T follicular helper cell (primary cell): ENCODE data around the gene TBX4.

Experiments used
- DNase-seq: peaks from one replicate; pipeline ENCODE4 v3.0.0-alpha.2; 2020; ENCODE audit warnings: low read depth

The TBX4 gene

DNA sequence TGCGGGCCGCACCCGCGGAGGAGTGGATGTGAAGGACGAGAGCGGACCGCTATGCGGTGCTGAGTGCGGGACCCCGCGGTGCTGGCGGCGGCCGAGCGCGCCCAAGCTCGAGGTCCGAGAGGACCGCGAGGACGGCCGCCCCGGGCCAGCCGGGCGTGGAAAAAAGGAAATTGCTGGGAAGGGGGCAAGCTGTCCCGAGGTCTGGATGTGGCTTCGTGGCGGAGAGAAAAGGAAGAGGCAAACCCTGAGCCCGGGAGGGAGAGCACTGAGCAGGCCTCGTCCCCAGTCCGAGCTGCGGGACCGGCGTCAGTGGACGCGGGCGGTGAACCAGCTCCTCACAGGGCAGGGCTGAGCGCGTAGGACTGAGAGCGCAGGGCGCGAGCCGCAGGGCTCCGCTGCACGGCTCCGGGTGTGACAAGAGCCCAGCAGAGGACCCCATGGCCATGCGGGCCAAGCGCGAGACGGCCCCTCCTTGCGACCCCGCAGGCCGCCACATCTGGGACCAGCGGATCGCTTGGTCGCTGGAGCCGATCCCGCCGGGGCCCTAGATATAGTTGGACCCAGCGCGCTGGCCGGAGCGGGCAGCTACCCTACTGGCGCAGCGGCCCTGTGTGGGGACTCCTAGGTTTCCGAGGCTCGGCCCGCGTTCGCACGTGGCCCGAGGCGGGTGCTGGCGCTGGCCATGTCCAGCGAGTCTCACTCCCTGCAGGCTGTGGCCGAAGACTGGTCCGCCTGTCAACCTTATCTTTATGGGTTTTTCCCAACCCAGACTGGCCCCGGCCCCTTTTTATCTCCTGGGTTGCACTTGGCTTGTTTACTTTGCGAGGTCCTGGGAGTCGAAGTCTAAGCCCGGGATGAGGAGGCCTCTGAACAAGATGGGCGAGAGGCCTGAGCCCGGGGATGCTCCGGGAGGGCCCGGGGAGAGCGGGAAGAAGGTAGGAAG lies 2.4 kb downstream of the TBX4 start:
- no peak for DNase-seq

DNA sequence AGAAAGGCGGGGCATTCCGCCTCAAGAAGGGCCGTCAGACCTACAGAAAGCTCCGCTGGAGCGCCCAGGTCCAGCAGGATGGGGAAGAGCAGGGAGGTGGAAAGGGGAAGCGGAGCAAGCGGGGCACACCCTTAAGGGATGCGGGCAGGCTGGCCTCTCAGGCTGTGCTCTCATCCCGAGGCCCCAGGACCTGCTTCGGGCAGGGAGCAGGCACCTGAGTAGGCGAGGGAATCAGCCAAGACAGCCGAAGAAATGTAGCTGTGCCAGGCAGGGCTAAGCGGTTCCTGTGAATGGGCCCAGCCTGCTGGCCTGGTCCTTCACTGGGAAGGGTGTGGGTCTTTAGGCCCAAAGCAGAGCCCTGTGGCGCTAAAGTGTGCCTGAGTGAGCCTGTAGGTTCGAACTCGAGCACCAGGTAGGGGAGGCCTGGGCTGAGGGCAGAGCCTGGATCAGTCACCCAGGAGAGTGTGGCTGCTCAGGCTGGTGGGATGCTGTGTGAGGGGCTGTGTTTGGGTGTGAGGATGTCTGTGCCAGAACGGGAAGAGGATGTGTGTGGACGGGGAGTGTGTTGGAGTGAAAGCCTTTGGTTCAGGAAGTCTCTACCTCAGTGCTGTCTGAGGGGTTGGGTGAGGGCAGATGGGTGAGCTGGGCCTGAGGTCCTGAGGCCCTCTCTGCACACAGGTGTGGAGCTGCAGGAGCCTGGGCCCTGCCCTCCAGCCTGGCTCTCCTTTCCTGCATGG lies 3.3 kb downstream of the TBX4 start:
- no peak for DNase-seq

DNA sequence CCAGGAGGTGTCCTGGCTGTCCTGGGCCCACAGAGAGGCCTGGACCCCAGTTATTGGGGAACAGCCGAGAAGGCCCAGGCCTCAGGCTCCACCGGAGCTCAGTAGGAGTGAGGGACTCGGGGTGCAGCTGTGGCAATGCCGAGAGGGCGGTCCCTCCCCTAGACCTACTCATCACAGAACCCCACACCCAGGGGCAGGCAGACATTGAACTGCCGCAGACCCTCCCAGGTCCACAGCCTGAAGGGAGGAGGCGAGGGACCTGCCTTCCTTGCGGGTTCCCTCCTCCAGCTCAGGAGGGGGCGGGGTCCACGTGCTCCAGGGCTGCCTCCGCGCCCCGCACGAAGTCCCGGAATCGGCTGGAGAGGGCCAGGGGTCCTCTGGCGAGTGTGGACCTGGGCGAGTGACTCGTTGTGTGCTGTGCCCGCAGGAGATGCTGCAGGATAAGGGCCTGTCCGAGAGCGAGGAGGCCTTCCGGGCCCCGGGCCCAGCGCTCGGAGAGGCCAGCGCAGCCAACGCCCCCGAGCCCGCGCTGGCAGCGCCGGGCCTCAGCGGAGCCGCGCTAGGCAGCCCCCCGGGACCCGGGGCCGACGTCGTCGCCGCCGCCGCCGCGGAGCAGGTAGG lies 3.9 kb downstream of the TBX4 start:
- DNase-seq: no peak

DNA sequence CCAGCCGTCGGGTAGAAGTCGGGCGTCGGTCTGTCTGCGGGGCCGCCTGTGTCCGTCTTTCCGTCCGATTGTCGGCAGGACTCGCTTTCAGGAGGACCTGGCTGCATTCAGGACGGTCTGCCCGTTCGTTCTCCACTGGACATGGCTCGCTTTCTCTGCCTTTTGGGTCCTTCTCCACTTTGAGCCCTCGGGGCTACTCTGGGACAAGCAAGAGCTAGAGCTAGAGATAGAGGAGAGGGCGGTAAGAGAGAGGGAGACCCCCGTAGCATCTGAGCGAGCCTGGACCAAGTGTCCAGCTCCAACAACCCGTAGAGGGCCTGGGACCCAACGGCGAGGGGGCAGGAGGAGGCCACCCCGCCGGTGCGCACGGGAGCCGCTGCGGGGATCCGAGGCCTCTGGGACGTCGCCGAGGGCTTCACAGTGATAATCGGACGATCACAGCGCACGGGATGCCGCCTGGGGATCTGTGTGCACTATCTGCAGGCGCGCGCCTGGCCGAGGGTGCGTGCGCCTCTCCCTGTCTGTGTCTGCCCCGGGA lies 4.5 kb downstream of the TBX4 start:
- DNase-seq: no peak

DNA sequence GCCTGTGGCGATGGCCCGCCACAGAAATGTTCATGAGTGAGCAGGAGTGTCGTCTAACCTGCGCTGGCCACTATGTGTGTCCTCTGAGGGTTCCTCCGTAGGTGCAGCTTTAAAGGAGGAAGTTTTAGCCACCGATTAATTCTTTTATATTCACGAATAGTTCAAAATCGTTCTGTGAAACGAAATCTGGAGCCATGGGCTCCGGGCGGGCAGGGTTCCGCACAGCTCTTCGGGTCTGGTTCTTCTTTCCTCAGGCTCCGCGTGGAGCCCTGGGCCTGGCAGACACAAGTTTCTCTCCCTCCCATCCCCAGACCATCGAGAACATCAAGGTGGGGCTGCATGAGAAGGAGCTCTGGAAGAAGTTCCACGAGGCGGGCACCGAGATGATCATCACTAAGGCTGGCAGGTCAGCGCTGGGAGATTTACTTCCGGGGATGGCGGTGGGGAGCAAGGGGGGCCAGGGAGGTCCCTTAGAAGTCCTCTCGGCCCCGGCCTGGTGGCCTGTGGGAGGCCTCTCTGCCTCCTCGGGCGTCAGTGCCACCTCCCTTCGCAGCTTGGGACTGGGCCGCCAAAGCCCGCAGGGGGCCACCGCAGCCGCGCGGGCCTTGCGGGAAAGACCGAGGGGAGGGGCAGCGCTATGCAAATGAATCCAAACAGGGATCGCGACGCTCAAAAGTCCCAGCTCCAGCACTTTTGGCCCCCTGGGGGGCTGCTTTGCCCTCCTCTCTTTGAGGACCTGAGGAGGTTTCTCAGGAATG lies 5.2 kb downstream of the TBX4 start:
- DNase-seq: no peak

DNA sequence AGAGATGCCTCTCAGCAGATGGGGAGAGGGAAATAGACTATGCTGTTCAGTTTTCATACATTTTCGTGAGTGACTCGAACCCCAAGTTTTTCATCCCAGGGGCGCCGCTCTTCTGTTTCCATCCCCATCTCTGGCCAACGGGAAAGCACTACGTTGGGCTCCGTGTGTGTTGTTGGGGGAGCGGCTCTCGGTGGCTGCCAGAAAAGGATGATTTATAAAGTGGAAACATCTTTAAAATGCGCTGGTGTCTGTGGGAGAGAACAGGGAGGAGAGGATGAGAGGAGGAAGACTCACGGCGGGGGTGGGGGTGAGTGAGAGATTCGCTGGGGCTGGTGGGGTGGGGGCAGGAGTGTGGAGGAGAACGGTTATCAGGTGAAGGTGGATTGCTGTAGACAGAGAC lies 5.8 kb downstream of the TBX4 start:
- no peak for DNase-seq

DNA sequence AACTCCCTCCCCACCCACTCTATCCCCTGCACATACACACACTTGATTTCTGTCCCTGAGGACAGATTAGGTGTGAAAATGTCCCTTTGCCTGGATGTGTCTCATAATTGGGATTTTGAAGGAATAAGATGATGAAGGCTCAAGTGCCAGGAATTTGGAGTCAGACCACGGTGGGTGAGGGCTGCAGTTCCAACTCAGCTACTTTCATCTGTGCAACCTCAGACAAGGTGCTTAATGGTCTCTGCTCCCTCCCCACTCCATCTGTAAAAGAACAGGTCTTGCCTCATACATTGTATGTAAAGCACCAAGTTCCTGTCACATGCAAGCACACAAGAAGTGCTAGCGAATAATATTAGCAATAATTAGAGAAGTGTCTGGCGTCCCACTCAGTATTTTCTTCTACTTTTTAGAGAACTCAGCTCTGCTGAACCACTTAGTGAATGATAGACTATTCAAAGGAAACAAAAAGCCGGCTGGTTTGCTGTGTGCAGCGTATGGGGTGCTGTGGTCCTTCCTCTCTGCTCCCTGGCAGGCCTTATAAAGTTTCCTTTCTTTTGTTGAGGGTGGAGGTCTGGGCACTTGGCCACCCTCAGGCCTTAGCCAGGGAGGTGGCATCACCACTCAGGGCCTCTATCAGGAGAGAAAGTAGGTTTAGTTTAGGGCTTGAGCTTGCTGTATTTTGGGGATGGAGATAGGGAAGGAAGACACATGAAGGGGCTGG lies 6.4 kb downstream of the TBX4 start:
- no peak for DNase-seq

DNA sequence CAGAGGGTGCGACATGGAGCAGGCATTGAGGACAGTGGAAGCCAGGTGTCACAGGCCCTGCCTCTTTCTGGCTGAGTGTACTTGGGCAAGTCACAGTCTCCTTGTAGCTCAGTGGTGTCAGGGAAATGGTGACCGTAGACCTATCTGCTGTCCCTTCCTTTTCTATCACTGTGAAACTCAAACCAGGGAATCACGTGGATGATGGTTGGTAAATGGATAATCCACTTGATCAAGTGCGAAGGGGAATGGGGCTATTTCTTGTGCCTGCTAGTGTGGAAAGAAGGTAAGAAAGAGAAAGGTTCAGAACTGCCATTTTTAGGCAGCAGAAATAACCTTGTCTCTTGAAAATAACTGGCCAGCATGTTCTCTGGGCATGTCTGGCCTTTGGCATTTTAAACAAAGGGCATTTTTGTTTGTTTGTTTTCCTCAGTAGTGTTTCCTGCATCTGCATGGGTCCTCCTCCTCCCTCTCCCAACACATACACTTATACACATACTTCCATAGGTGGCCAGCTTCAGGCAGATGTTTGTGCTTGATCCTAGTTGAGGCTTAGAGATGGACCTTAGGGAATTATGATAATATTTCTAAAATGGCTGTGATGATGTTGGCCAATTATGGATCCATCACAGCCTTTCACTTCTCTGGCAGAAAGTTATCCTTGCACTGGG lies 7.1 kb downstream of the TBX4 start:
- DNase-seq: no peak

DNA sequence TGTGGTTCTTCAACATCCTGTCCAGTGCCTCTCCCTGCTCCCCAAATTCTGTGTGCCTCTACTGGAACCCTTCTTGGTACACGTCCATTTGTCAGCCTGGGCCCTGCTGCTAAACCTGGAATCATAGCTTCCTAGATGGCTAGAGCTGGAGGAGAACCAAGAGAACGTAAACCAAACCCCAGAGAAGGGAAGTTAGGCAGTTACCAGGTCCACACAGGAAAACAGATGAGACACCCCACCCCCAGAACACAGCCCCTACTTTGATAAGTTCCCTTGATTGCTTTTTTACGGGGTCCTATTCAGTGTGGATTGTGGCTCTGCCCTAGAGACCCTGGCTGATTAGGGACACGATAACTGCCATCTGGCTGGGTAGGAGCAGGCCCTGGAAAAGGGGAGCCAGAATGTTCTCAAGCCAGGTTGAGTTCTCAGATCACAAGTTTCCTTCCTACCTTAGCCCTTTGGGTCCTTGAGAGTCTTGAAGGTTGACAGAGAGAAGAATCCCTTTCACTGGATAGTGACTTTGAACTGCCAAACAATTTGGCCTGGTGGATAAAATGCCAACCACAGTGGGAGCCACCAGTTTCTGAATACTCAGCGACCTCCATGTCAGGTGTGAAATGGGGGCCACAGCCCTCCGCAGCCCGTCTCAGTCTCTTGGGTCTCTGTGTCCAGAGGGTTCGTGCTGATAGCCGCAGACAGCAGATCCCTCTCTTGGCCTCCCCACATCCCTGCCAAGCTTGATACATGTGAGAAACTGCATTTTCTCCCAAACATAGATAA lies 7.9 kb downstream of the TBX4 start:
- no peak for DNase-seq

DNA sequence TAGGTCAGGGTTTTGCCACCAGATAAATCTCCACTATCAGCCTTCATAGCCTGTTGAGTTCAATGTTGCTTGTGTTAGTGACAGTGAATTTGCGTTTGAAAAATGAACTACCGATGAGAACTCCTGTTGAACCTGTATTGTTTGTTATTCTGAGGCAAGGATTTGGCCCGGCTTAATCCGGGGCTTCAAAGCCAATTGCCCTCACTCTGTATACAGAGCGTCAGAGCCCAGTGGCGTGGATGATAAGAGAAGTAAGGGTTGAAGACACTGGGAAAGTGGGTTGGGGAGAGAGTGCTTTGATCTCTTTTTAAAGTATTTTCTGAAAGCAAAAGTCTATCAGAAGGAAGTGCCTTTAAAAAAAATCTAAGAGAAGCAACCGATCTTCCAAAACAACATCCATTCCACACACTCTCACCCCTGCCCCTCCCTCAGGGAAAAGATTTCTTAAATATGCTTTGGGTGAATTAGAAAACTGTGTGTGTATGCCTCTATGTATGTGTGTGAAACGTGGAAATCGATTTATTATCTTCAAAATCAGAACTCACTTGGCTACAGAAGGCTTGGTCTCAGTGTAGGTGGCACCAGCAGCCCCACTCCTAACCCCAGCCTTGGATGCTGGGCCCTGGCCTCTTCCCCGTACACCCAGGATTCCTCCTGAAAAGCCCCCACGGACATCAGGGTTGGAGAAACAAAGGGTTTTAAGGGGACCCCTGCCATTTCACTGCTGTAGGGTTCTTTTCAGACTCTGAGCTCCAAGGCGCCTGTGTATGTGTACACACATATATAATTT lies 8.8 kb downstream of the TBX4 start:
- DNase-seq: no peak

DNA sequence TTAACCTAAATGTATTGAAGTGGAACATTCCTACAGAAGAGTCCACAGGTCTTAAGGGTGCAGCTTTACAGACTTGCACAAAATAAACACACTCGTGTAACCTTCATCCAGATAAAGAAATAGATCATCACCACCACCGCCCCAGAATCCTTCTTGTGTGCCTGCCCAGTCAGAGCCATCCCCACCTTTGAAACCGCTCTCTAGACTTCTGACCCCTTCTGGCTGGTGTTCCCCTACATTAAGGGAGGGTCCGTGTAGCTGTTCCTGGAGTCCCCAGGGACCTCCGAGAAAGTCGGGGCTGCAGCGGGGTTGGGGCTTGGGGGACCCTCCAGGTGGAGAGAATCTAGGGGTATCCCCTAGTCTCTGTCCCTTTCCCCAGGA lies 9.4 kb downstream of the TBX4 start:
- no peak for DNase-seq

DNA sequence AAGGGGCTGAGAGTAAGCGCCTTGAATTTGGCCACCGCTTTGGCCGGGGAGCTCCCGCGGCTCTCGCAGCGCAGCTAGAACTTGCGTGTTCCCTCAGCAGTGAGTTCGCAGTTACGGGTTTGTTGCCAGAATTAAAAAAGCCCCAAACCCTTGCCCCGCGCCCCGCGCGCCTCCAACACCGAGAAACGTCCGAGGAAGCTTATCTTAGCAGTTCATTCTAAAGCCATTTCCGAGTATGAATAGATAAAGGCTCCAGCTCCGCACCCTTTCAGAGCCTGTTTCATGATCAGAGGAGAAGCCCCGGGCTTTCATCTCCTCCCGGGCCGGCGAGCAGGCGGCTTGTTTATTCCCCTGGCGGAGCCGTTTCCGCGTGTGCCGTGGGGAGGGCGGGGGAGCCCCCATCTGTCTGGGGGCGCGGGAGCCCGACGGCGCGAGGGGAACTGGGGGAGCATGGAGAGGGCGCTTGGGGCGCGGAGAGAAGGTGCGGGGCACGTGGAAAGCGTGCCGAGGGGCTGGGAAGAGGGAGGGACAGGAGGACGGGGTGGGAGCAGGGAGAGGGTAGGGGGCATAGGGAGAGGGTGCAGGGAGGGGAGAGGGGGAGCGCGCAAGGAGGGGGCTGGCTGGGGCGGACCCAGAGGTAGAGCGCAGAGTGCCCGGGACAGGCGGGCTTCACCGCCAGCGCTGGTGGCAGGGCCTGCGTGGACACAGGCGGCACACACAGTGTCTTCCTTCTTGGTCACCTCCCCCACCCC lies 9.9 kb downstream of the TBX4 start:
- DNase-seq: no peak

DNA sequence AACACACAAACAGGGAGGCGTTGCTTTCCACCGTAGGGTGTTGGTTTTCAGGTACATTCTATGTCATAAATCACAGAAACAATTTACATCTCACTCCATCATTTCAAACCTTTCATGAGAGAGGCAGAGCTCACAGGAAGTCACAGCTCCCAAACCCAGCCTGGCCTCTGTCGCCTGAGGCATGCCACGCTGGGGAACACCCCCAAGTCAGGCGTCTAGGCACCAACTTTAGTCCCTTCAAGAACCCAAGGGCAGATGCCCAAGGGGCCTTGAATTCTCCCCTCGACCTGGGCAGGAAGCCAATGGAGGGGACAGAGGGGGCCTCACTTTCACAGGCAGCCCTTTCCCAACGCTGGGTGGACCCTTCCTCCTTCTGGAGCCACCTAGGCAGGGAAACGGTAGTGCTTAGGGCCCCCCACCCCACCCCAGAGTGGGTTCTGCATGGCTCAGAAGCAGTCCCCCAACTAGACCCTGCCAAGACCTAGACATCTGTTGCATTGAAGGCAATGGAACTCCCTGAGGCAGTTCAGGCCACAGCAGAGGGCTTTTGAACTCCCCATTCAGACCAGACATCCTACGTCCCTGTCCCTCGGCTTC lies 10.6 kb downstream of the TBX4 start:
- DNase-seq: no peak

DNA sequence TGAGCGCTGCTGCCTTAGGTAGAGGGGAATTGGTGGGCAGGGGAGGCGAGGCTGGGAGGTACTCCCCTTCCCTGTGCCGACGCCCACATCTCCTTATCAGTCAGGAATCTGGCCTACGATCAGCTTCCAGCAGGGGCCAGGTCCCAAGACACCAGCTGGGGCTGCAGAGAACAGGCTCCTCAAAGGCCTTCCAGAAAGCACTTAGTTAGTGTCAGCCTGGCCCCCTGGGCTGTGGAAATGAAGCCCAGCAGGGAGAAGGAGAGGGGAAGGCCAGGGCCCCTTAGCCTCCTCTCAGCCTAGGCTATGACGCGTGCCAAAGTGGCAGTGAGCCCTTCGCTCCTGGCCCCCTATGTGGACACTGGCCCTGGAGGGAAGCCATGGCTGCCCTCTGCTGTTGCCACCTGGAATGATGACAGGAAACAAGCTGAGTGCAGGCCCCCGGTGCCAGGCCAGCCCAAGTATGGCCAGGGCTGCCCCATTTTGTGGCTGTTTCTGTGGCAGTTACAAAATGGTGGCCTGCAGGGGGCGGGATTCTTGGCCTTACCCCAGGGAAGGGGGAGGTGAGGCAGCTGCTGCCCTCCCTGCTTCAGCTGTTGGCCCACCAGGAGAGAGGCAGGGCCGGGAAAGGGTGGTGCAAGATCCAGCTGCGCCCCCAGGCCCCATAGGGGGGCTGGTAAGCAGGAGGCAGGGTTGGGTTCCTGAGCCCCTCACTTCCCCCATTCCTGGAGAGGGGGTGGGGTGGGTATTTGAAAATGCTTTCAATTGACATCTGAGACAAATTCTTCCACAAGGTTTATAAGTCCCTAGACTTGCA lies 11.3 kb downstream of the TBX4 start:
- DNase-seq: no peak

DNA sequence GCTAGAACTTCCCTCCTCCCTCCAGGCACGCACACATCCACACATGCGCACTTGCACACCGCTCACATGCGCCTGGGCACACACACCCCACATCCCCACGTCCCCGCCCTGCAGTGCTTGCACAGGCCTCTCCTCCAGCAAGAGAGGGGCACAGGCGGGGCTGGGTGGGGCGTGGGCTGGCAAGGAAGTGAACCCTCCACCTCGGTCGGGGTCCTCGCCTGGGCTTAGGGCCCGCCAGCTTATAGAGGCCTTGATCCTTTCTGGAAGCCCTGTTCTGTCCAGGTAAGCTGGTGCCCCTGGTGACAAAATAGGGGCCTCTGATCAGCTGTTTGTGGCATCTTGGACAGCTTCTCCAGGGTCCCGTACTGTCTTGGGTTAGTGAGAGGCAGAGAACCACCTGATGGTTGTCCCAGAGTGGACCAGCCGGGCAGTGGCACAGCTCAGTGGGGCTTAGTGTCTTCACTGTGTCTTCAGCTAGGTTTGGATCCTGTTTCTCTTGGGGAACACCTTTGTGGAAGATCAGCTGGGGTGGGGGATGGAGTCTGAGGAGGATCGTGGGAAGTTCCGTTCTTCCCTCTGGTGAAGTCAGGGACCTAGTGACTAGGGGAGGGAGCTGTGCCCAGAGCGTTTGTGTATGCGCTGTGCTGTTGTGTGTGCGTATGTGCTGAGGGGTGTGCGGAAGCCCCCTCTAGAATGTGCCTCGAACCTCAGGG lies 12.1 kb downstream of the TBX4 start:
- DNase-seq: no peak

DNA sequence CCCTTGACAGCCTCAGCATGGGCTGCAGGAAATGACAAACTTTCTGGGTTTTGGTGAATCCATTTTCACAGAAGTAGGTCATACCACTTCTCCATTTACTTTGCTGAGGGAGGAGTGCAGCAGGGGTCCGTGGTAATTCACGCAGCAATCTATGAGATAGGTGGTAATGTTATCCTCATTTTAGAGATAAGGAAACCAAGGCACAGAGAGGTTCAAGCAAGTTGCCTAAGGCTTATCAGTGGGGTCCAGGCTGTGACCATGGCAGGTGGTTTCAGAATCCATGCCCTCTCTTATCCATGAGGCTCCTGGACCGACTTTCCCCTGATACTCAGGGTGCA lies 12.6 kb downstream of the TBX4 start:
- no peak for DNase-seq
